GM23248 (cell line): ENCODE measurements around the gene IKZF2. TPM values are rescaled to one million over a fixed set of nuclear protein-coding genes. Genes with fewer than 3 reads are reported as not detected.

Experiments
- DNase-seq: peaks from one replicate; pipeline ENCODE4 v3.0.0-alpha.2; 2015
- H2AFZ ChIP-seq: fragments of 200-600 bp; sonication (generic); 2 replicates; pipeline ENCODE4 v1.6.1; 2016; ENCODE audit warnings: antibody characterized with exemption
- H3F3A ChIP-seq: fragments of 200-600 bp; sonication (generic); 2 replicates; pipeline ENCODE4 v1.6.1; 2016; ENCODE audit warnings: mild to moderate bottlenecking, antibody characterized with exemption, mixed run types; ENCODE audit not compliant: insufficient read depth
- H3K27ac ChIP-seq: fragments of 200-600 bp; sonication (generic); 2 replicates; pipeline ENCODE4 v1.5.1; 2016; ENCODE audit warnings: mild to moderate bottlenecking
- H3K27me3 ChIP-seq: fragments of 200-600 bp; sonication (generic); replicated peaks from 2 replicates; pipeline ENCODE4 v1.6.1; 2016; ENCODE audit warnings: mild to moderate bottlenecking; ENCODE audit not compliant: insufficient read depth
- H3K36me3 ChIP-seq: fragments of 200-600 bp; sonication (generic); 2 replicates; pipeline ENCODE4 v1.6.1; 2016; ENCODE audit warnings: low read depth, mild to moderate bottlenecking
- H3K4me1 ChIP-seq: fragments of 200-600 bp; sonication (generic); 2 replicates; pipeline ENCODE4 v1.6.1; 2016; ENCODE audit warnings: mild to moderate bottlenecking; ENCODE audit not compliant: insufficient read depth
- H3K4me2 ChIP-seq: fragments of 200-600 bp; sonication (generic); one replicate; pipeline ENCODE4 v1.6.1; 2016; ENCODE audit warnings: mild to moderate bottlenecking; ENCODE audit not compliant: unreplicated experiment
- H3K4me3 ChIP-seq: fragments of 200-600 bp; sonication (generic); 2 replicates; pipeline ENCODE4 v1.5.1; 2016; ENCODE audit warnings: mild to moderate bottlenecking
- H3K79me2 ChIP-seq: fragments of 200-600 bp; sonication (generic); 2 replicates; pipeline ENCODE4 v1.6.1; 2016; ENCODE audit warnings: mild to moderate bottlenecking; ENCODE audit not compliant: insufficient read depth
- H3K9ac ChIP-seq: fragments of 200-600 bp; sonication (generic); 2 replicates; pipeline ENCODE4 v1.6.1; 2016; ENCODE audit warnings: mild to moderate bottlenecking
- H3K9me2 ChIP-seq: fragments of 200-600 bp; sonication (generic); 2 replicates; pipeline ENCODE4 v1.6.1; 2016; ENCODE audit warnings: mixed run types, mild to moderate bottlenecking, moderate library complexity; ENCODE audit not compliant: insufficient read depth
- H3K9me3 ChIP-seq: fragments of 200-600 bp; sonication (generic); one replicate; pipeline ENCODE4 v1.6.1; 2017; ENCODE audit warnings: low read depth
- H4K20me1 ChIP-seq: fragments of 200-600 bp; sonication (generic); 2 replicates; pipeline ENCODE4 v1.6.0; 2016; ENCODE audit not compliant: insufficient read depth
- EZH2 ChIP-seq: fragments of 200-600 bp; sonication (generic); IDR thresholded peaks from 2 replicates; pipeline ENCODE4 v1.6.1; 2018; ENCODE audit warnings: antibody characterized with exemption, mild to moderate bottlenecking; ENCODE audit not compliant: insufficient read depth, poor library complexity, severe bottlenecking
- EZH2phosphoT487 ChIP-seq: fragments of 200-600 bp; sonication (generic); IDR thresholded peaks from 2 replicates; pipeline ENCODE4 v1.6.1; 2018; ENCODE audit warnings: antibody characterized with exemption, moderate library complexity, mild to moderate bottlenecking, low read depth; ENCODE audit not compliant: insufficient read depth
- WGBS, 2 experiments: methylation state at CpG; one replicate each; pipeline ENCODE4 v1.1.6; 2015 to 2017; ENCODE audit warnings: low lambda C conversion rate in 2 of 2, low coverage in 1 of 2; ENCODE audit errors: missing lambda C conversion rate in 2 of 2; 5-methylcytosine and 5-hydroxymethylcytosine counted together
- in situ Hi-C: fragments of 300-500 bp; cut with MboI; formaldehyde crosslinking; loops from 2 replicates; pipeline ENCODE4 v1.15.0; 2020
- polyA plus RNA-seq: library from polyadenylated mRNA; unstranded; fragments of >200 nt; fragmentation: Nextera tagmentation; extraction: Ambion mirVana; gene quantifications from 2 replicates; pipeline ENCODE4 v1.2.1, GENCODE V29; 2016
- total RNA-seq: library from RNA; depleted of rRNA; stranded (reverse); fragments of >200 nt; shearing (Covaris generic); gene quantifications from 2 replicates; pipeline ENCODE4 v1.2.3, GENCODE V29; 2014

The IKZF2 gene
- total and polyA plus RNA-seq, 2 experiments from 2014 or later: 3.4 to 13.5 TPM

DNA sequence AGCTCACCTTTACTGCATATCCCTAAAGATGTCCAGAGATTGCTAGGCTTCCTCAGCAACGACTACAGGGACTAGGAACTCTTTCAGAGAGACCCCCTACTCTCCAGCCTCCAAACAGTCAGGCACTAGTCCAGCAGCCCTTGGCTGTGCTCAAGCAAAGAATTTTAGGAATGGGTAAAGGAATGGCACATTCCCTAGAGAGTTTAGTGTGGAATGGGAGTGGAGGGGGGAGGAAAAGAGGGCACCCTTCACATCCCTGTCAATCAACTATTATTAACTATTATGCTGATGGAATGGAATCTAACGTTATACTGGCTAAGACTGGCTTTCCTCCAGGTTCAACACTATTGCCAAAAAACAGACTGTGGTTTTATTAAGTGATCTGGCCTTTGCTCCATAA, 64.8 kb downstream of the IKZF2 start:
- DNase-seq: peak; percentile 8
- no peak overlapping the region for H2AFZ ChIP-seq
- no peak overlapping the region for H3K27ac ChIP-seq
- no peak overlapping the region for H3K4me2 ChIP-seq
- H3K27me3 ChIP-seq: no peaks in the 10 kb centered on the region
- no peaks in the 10 kb centered on the region for H4K20me1 ChIP-seq
- in situ Hi-C loops: no loop called here
- peaks cover 16% of the 10 kb centered on the region; the same call in 1 of the 2 replicates for H3F3A ChIP-seq
- no peaks in the 10 kb centered on the region for H3K9me3 ChIP-seq
- no peak overlapping the region for H3K9ac ChIP-seq
- WGBS, 2 experiments: 8 to 14% methylated on average over 2 of the region's 2 CpGs
- no peaks in the 10 kb centered on the region for H3K36me3 ChIP-seq
- peaks cover 36% of the 10 kb centered on the region for H3K4me1 ChIP-seq
- no peak overlapping the region for H3K4me3 ChIP-seq
- peaks cover 68% of the 10 kb centered on the region for H3K79me2 ChIP-seq
- H3K9me2 ChIP-seq: no peaks in the 10 kb centered on the region
- no peak for TF ChIP-seq EZH2phosphoT487
- TF ChIP-seq EZH2: no peak

GRCh38 chr2:213086050-213086449, 65.4 kb downstream of the IKZF2 start:
- Histone ChIP-seq H3K27ac (no peak overlapping the region), H3K4me1 (peaks cover 36% of the 10 kb centered on the region), H3K4me3 (no peak overlapping the region), H3K36me3 (no peaks in the 10 kb centered on the region), H3F3A (peaks cover 16% of the 10 kb centered on the region; the same call in 1 of the 2 replicates), H3K27me3 (no peaks in the 10 kb centered on the region), H3K4me2 (no peak overlapping the region), H2AFZ (no peak overlapping the region), H3K79me2 (peaks cover 67% of the 10 kb centered on the region), H3K9me2 (no peaks in the 10 kb centered on the region), H4K20me1 (no peaks in the 10 kb centered on the region), H3K9me3 (no peaks in the 10 kb centered on the region), H3K9ac (no peak overlapping the region)
- no peak for TF ChIP-seq EZH2phosphoT487
- TF ChIP-seq EZH2: no peak
- DNase-seq: no peak
- in situ Hi-C loops: no loop called here

DNA sequence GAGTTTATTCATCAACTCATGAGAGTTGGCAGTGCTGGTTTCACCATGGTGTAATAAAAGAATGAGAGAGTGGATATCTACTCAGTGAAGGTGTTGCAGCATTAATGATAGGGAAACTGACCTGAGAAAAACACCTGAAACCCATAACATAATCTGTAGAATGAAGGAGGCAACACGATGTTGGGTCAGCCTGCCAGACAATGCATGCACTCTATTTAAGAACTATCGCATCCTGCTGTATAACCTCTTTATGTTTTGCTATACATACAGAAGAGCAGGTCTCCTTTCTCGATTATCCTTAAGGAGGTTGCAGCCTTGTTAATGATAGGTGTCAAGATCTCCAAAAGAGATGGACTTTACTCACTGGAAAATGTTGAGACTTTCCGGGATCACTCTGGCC, 65.9 kb downstream of the IKZF2 start:
- TF ChIP-seq EZH2 (no peak), EZH2phosphoT487 (no peak)
- WGBS, 2 experiments: 78 to 79% methylated on average over 4 of the region's 4 CpGs
- Histone ChIP-seq H3K4me2 (no peak overlapping the region), H3K27ac (no peak overlapping the region), H3F3A (peaks cover 16% of the 10 kb centered on the region; the same call in 1 of the 2 replicates), H3K9ac (no peak overlapping the region), H3K4me3 (no peak overlapping the region), H3K36me3 (no peaks in the 10 kb centered on the region), H3K79me2 (peaks cover 66% of the 10 kb centered on the region), H3K9me2 (no peaks in the 10 kb centered on the region), H2AFZ (no peak overlapping the region), H3K27me3 (no peaks in the 10 kb centered on the region), H3K4me1 (peaks cover 36% of the 10 kb centered on the region), H3K9me3 (no peaks in the 10 kb centered on the region), H4K20me1 (no peaks in the 10 kb centered on the region)
- in situ Hi-C loops: no loop called here
- no peak for DNase-seq

DNA sequence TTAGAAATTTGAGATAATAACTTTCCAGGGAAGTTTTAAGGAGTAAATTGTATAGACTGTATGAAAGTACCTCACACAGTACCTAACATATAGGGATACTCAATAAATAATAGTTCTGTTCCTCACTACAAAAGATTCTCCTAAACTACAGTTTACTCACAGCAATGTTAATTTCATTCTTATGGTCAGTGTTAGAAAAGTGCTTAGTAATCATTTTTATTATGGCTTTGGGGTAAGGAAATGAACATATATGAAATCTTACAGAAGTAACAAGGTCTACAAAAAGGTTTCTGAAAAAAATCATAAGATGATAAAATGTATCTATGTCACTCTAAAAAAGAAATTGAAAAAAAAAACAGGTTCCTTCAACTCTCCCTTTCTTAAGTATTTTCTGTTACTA, 67.2 kb downstream of the IKZF2 start:
- in situ Hi-C loops: no loop called here
- H3K4me2 ChIP-seq: no peak overlapping the region
- peaks cover 10% of the 10 kb centered on the region; the same call in 1 of the 2 replicates for H3F3A ChIP-seq

GRCh38 chr2:213080969-213081617, 70.3 kb downstream of the IKZF2 start:
- peaks cover 8% of the 10 kb centered on the region for H3K4me1 ChIP-seq
- H3K27ac ChIP-seq: no peak overlapping the region
- H3K79me2 ChIP-seq: peaks cover 73% of the 10 kb centered on the region
- H3F3A ChIP-seq: no peaks in the 10 kb centered on the region
- H2AFZ ChIP-seq: no peak overlapping the region
- no peak overlapping the region for H3K4me3 ChIP-seq
- in situ Hi-C loops: no loop called here
- no peaks in the 10 kb centered on the region for H3K27me3 ChIP-seq
- no peak for TF ChIP-seq EZH2
- DNase-seq: no peak
- H3K4me2 ChIP-seq: no peak overlapping the region
- H3K36me3 ChIP-seq: no peaks in the 10 kb centered on the region
- H3K9me2 ChIP-seq: no peaks in the 10 kb centered on the region; the same call in 1 of the 2 replicates
- H3K9me3 ChIP-seq: no peaks in the 10 kb centered on the region
- no peak overlapping the region for H3K9ac ChIP-seq
- H4K20me1 ChIP-seq: no peaks in the 10 kb centered on the region

More for the DNA sequence above, 67.2 kb downstream of the IKZF2 start:
- no peaks in the 10 kb centered on the region for H3K9me3 ChIP-seq
- H3K79me2 ChIP-seq: peaks cover 73% of the 10 kb centered on the region
- no peaks in the 10 kb centered on the region for H3K27me3 ChIP-seq
- no peaks in the 10 kb centered on the region for H4K20me1 ChIP-seq
- H3K4me3 ChIP-seq: no peak overlapping the region
- no peaks in the 10 kb centered on the region for H3K36me3 ChIP-seq
- no peak overlapping the region for H2AFZ ChIP-seq
- peaks cover 27% of the 10 kb centered on the region for H3K4me1 ChIP-seq
- TF ChIP-seq EZH2phosphoT487 (no peak), EZH2 (no peak)
- DNase-seq: no peak
- H3K9me2 ChIP-seq: no peaks in the 10 kb centered on the region; the same call in 1 of the 2 replicates
- H3K27ac ChIP-seq: no peak overlapping the region
- no peak overlapping the region for H3K9ac ChIP-seq
